Measurements from ENCODE around the gene TMEM43.

DNA sequence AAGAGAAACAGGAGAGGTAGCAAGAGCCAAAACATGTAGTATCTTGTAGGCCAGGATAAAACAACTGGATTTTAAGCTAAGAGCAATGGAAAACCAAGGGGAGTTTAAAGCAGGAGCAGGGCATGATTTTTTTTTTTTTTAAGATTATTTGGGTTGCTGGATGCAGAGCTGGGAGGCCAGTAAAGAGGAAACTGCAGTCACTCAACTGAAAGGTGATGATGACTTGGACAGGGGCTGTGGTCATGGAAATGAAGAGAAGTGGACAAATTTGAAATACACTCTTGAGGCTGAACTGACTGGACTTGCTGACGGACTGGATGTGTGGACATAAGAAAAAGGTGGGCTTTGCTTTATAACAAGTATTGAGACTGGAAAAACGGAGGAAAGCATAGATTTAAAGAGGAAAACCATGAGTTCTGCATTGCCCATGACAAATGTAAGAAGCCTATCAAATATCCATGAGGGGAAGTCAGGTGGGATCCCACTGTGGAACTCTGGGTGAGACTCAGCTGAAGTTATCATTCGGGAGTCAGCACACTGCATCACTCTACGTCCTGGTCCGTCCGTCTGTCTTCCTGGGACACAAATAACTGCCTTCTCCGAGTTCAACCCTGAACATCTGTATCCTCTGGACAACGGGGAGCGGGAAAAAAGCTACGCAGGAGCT is 52.9 kb downstream of the TMEM43 start:
- no peak for TF ChIP-seq POLR2AphosphoS5 (IDR thresholded peaks at IDR 0.05)
- TF ChIP-seq, protein P1, sequence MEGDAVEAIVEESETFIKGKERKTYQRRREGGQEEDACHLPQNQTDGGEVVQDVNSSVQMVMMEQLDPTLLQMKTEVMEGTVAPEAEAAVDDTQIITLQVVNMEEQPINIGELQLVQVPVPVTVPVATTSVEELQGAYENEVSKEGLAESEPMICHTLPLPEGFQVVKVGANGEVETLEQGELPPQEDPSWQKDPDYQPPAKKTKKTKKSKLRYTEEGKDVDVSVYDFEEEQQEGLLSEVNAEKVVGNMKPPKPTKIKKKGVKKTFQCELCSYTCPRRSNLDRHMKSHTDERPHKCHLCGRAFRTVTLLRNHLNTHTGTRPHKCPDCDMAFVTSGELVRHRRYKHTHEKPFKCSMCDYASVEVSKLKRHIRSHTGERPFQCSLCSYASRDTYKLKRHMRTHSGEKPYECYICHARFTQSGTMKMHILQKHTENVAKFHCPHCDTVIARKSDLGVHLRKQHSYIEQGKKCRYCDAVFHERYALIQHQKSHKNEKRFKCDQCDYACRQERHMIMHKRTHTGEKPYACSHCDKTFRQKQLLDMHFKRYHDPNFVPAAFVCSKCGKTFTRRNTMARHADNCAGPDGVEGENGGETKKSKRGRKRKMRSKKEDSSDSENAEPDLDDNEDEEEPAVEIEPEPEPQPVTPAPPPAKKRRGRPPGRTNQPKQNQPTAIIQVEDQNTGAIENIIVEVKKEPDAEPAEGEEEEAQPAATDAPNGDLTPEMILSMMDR (IDR thresholded peaks at IDR 0.05), result no peak
